Astrocyte of the cerebellum (primary cell): ENCODE results near the gene SORCS1.

Experiments
- DNase-seq: peaks from one replicate; pipeline ENCODE4 v3.0.0-alpha.2; 2011; ENCODE audit warnings: low read depth
- H3K4me3 ChIP-seq: 2 replicates; pipeline ENCODE4 v1.5.1; 2011; ENCODE audit warnings: mild to moderate bottlenecking, low read depth, low read length, moderate library complexity
- in situ Hi-C: cut with HindIII; loops from 2 replicates; pipeline ENCODE4 v1.10.0; 2017; ENCODE audit warnings: low sequenced_read_pairs
- TF ChIP-seq, protein P1 (sequence below): IDR thresholded peaks from 2 replicates; pipeline ENCODE4 v1.5.1; 2012; ENCODE audit warnings: low read length, low read depth, moderate library complexity, mild to moderate bottlenecking; ENCODE audit errors: missing control alignments

Gene SORCS1

DNA sequence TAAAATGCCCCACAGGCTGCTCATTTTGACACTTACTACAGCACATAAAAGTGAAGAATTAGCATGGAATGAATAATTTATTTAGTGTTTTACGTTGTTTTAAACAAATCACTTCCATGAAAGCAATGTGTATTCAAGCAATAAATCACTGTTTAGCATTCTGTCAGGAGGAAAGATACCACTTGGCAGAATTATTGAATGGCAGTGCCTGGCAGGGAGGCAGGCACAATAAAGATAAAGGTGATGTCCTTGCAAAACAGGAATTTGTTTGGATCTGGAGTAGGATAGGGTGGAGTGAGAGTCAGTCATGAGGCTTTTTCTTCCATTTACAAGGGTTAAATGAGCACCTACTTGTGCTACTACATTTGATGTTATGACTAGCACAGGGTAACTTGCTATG lies 190.8 kb downstream of the SORCS1 start:
- TF ChIP-seq, protein P1, sequence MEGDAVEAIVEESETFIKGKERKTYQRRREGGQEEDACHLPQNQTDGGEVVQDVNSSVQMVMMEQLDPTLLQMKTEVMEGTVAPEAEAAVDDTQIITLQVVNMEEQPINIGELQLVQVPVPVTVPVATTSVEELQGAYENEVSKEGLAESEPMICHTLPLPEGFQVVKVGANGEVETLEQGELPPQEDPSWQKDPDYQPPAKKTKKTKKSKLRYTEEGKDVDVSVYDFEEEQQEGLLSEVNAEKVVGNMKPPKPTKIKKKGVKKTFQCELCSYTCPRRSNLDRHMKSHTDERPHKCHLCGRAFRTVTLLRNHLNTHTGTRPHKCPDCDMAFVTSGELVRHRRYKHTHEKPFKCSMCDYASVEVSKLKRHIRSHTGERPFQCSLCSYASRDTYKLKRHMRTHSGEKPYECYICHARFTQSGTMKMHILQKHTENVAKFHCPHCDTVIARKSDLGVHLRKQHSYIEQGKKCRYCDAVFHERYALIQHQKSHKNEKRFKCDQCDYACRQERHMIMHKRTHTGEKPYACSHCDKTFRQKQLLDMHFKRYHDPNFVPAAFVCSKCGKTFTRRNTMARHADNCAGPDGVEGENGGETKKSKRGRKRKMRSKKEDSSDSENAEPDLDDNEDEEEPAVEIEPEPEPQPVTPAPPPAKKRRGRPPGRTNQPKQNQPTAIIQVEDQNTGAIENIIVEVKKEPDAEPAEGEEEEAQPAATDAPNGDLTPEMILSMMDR = no peak
- in situ Hi-C loops = no loop called here
- DNase-seq = no peak
- H3K4me3 ChIP-seq = no peak overlapping the region

DNA sequence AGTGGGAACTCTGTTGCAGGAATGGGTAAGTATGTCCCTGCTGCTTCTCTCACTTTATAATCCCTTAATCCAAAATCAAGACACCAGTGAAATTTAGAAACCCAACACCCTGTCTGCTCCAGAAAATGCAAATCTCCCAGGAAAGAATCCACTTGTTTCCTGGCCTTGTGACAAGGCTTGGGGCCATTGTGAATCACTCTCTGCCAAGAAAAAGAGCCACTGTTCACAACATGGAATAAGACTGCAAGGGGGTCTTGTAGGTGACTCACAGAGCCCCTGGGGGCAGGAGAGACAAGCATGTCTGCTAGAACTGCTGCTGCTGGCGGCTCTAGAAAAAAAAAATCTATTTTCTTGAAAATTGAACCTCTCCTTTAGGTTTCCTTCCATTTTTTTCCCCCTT lies 191.2 kb downstream of the SORCS1 start:
- in situ Hi-C loops = no loop called here
- H3K4me3 ChIP-seq = no peak overlapping the region
- TF ChIP-seq, protein P1 = no peak
- no peak for DNase-seq

DNA sequence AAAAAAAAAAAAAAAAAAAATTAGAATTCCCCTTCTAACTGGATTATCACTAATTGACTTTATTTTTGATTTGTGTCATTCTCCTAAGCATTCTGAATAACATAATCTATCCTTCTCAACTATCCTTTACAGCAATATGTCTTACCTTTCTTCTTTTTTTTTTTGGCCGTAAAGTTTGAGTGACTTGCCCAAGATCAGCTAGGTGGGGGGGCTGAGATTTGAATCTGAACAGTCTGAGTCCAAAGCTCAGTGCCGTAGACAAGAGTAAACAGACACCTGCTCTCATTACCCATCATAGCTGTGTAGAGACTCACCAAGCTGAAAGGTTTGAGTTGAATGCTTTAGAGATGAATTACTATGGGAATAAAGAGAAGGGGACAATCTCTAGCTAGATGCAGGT lies 192.1 kb downstream of the SORCS1 start:
- TF ChIP-seq, protein P1 = no peak
- in situ Hi-C loops = no loop called here
- no peak overlapping the region for H3K4me3 ChIP-seq
- no peak for DNase-seq

DNA sequence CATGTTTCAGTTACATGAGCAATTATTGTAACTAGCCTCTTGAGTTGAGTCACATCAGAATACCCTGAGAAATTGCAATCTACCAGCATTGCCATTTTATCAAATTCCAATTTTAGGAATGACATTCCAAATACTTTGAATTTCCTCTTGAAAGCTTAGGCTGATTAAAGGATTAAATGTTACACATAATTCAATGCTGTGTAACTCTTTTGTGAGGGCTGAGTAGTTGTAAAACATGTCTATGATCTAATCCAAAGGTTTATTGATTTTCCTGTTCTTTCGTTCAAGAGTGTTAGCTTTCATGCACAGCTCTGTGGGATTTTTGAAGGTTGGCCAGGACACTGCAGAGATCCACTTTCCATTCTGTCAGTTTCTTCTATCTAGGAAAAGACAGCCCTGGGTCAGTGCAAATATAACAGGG lies 193.1 kb downstream of the SORCS1 start:
- DNase-seq = no peak
- in situ Hi-C loops = no loop called here
- TF ChIP-seq, protein P1 = no peak
- no peak overlapping the region for H3K4me3 ChIP-seq

DNA sequence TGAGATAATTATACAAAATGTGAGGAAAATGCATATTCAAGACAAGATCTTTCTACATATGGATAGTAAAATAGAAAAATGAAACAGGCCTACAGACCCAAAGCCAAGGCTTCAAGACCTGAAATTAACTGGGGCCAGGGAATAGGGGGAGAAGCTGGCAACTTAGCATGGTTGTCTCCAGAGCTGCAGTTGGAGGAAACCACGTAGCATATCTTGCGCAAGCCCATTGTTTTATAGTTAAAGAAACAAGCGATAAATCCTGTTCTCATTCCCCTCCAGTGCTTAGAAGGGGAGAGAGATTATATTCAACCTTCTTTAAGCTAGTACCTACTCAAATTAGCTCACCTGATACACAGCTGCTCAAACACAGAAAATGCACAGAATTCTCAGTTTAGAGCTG lies 197.1 kb downstream of the SORCS1 start:
- TF ChIP-seq, protein P1 = no peak
- no peak overlapping the region for H3K4me3 ChIP-seq
- no peak for DNase-seq
- in situ Hi-C loops = no loop called here

DNA sequence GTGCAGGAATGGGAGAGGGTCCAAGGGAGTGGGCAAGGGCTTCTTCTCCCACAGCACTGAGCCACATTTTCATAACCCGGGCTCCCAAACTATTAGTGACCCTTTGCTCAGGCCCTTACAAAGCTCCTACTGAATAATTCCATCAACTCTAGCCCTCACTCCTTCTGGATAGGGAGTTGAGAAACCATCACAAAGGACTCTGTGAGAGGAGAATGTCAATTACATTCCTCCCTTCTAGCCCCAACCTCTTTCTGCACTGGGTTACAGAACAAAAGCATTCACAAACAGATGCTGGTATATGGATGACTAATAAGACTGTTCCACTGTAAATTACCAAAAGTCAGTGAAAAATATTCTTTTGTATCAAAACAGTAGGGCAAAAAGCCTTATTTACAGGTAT lies 203.7 kb downstream of the SORCS1 start:
- TF ChIP-seq, protein P1 = no peak
- in situ Hi-C loops = no loop called here
- DNase-seq = no peak
- H3K4me3 ChIP-seq = no peak overlapping the region

DNA sequence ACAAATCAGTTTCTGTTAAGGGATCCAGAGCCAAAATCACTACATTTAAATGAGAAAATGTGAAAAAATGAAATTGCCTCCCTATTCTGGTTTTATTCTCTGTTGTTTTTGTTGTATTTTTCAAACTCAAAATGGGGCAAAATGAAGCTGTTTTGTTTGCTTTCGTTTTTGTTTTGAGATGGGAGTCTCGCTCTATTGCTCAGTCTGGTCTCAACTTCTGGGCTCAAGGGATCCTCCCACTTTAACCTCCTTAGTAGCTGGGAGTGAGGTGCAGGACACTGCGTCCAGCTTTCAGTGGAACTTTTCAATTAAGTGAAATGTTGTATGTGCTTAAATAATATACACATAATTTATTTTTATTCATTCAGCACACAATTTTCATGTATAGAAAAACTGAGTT lies 205.0 kb downstream of the SORCS1 start:
- TF ChIP-seq, protein P1 = no peak
- no peak for DNase-seq
- in situ Hi-C loops = no loop called here
- H3K4me3 ChIP-seq = no peak overlapping the region
